ENCODE results near the gene MRPL22.
A peak's percentile ranks its signal among the peaks of the same experiment; 100 is the strongest.
"Not testable (repeated sequence)": the region's sequence is repeated elsewhere in the genome, so short reads cannot be mapped to it uniquely, and the experiment has no call there.

The MRPL22 gene

GRCh38 chr5:154999865-155000264 lies 59.0 kb downstream of the MRPL22 start:
- DNase-seq (ENCODE audit: low spot score): no peak
- TF ChIP-seq CTCF (IDR thresholded peaks at IDR 0.05; ENCODE audit: borderline replicate concordance, control extremely low read depth, extremely low read depth, insufficient read depth, missing control alignments): no peak
- in situ Hi-C loops (cut with MboI; ENCODE audit: low sequenced_read_pairs, unreplicated experiment): no loop called here

- no peak for DNase-seq (ENCODE audit: low spot score)
- in situ Hi-C loops (cut with MboI; ENCODE audit: low sequenced_read_pairs, unreplicated experiment): no loop called here
- TF ChIP-seq CTCF (IDR thresholded peaks at IDR 0.05; ENCODE audit: borderline replicate concordance, control extremely low read depth, extremely low read depth, insufficient read depth, missing control alignments): no peak
Observed at GRCh38 chr5:155001523-155001922, 60.6 kb downstream of the MRPL22 start.

- in situ Hi-C loops (cut with MboI; ENCODE audit: low sequenced_read_pairs, unreplicated experiment): not testable (repeated sequence)
Observed at GRCh38 chr5:155002722-155003121, 61.8 kb downstream of the MRPL22 start.

GRCh38 chr5:155004138-155004744 lies 63.4 kb downstream of the MRPL22 start:
- no peak for DNase-seq (ENCODE audit: low spot score)
- peak; percentile 47 for TF ChIP-seq CTCF (IDR thresholded peaks at IDR 0.05; ENCODE audit: borderline replicate concordance, control extremely low read depth, extremely low read depth, insufficient read depth, missing control alignments)
- in situ Hi-C loops (cut with MboI; ENCODE audit: low sequenced_read_pairs, unreplicated experiment): no loop called here

More at GRCh38 chr5:155002722-155003121, 61.8 kb downstream of the MRPL22 start:
- not testable (repeated sequence) for DNase-seq (ENCODE audit: low spot score)

- DNase-seq (ENCODE audit: low spot score); in situ Hi-C loops (cut with MboI; ENCODE audit: low sequenced_read_pairs, unreplicated experiment): not testable (repeated sequence)
Observed at GRCh38 chr5:155006265-155006664, 65.4 kb downstream of the MRPL22 start.

GRCh38 chr5:155008669-155009068 lies 67.8 kb downstream of the MRPL22 start:
- DNase-seq (ENCODE audit: low spot score): no peak
- in situ Hi-C loops (cut with MboI; ENCODE audit: low sequenced_read_pairs, unreplicated experiment): no loop called here
- no peak for TF ChIP-seq CTCF (IDR thresholded peaks at IDR 0.05; ENCODE audit: borderline replicate concordance, control extremely low read depth, extremely low read depth, insufficient read depth, missing control alignments)

GRCh38 chr5:155010881-155011280 lies 70.0 kb downstream of the MRPL22 start:
- in situ Hi-C loops (cut with MboI; ENCODE audit: low sequenced_read_pairs, unreplicated experiment): no loop called here
- no peak for TF ChIP-seq CTCF (IDR thresholded peaks at IDR 0.05; ENCODE audit: borderline replicate concordance, control extremely low read depth, extremely low read depth, insufficient read depth, missing control alignments)
- DNase-seq (ENCODE audit: low spot score): no peak

- no peak for DNase-seq (ENCODE audit: low spot score)
- no peak for TF ChIP-seq CTCF (IDR thresholded peaks at IDR 0.05; ENCODE audit: borderline replicate concordance, control extremely low read depth, extremely low read depth, insufficient read depth, missing control alignments)
- in situ Hi-C loops (cut with MboI; ENCODE audit: low sequenced_read_pairs, unreplicated experiment): no loop called here
Observed at GRCh38 chr5:155013526-155013925, 72.7 kb downstream of the MRPL22 start, which contains the start of gene KIF4B. Gene KIF4B, plus strand, starts transcription at chr5:155013755. Its CDS starts 105 bp downstream, at chr5:155013860.

Data from GM13976 (cell line).